ENCODE data around the gene MTA2.

The MTA2 gene

GRCh38 chr11:62545437-62546243 lies 56.0 kb downstream of the MTA2 start:
- peak; percentile 51 for DNase-seq

GRCh38 chr11:62544581-62545436 lies 56.9 kb downstream of the MTA2 start:
- DNase-seq, result no peak

GRCh38 chr11:62543680-62544444 lies 57.8 kb downstream of the MTA2 start:
- no peak for DNase-seq

Data from hematopoietic multipotent progenitor cell treated with erythropoietin and hydrocortisone succinate and interleukin-3 and kit ligand, for 8 days (in vitro differentiated cells).